ENCODE data around the gene TRIM40.

DNA sequence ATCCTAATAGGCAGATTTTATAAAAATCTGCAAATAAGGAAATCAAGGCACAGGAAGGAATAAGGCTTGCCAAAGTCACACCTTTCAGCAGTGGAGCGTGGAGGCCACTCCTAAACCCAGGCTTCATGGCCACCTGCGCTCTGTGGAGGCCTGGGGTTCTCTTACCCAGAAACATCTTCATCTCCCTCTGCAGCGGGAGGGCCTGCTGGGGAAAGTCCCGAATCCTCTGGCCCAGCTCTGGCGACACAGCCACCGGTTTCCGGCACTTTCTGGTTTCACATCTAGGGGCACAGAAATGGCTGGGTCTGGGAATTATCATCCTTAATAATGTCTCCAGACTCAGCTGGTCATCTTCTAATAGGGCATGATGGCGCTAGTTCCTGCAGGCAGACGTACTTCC is 20.8 kb downstream of the TRIM40 start:
- TF ChIP-seq, protein P1, sequence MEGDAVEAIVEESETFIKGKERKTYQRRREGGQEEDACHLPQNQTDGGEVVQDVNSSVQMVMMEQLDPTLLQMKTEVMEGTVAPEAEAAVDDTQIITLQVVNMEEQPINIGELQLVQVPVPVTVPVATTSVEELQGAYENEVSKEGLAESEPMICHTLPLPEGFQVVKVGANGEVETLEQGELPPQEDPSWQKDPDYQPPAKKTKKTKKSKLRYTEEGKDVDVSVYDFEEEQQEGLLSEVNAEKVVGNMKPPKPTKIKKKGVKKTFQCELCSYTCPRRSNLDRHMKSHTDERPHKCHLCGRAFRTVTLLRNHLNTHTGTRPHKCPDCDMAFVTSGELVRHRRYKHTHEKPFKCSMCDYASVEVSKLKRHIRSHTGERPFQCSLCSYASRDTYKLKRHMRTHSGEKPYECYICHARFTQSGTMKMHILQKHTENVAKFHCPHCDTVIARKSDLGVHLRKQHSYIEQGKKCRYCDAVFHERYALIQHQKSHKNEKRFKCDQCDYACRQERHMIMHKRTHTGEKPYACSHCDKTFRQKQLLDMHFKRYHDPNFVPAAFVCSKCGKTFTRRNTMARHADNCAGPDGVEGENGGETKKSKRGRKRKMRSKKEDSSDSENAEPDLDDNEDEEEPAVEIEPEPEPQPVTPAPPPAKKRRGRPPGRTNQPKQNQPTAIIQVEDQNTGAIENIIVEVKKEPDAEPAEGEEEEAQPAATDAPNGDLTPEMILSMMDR (optimal IDR thresholded peaks at IDR 0.05 in 1 of 3, IDR thresholded peaks at IDR 0.05 in 1 of 3, conservative IDR thresholded peaks at IDR 0.05 in 1 of 3; ENCODE audit: extremely low read depth in 1 of 3, insufficient read depth in 2 of 3, low read length in 3 of 3): no peak
- TF ChIP-seq EZH2 (IDR thresholded peaks at IDR 0.05; ENCODE audit: low read length): no peak

All from keratinocyte (primary cell).